MV-4-11 (cell line): ENCODE results near the gene RESP18.
A peak's percentile ranks its signal among the peaks of the same experiment; 100 is the strongest.

ENCODE experiments used
- DNase-seq: peaks from one replicate; lab custom pipeline; 2025; lab: John Stamatoyannopoulos, UW

RESP18 gene

DNA sequence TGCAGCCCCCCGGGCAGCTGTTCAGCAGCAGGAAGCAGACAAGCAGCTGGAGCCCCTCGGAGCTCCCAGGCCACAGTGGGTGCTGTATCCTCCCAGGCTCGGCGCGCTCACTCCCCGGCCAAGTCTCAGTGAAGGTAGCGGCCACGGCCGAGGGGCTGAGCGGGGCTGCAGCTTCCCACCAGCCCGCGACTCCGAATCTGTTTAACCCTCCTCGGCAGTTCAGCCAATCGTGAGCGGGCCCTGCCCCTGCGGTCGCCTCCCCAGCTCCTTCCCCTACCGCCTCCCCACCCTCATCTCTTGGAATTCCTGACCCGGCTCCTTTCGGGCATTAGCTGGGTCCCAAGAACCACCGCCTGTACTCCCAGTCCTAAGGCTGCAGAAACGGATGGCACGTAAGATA, at the start of gene RESP18:
TSS of gene RESP18 (minus strand) at position 203 of the 400 bp plus-strand sequence.
- no peak for DNase-seq

DNA sequence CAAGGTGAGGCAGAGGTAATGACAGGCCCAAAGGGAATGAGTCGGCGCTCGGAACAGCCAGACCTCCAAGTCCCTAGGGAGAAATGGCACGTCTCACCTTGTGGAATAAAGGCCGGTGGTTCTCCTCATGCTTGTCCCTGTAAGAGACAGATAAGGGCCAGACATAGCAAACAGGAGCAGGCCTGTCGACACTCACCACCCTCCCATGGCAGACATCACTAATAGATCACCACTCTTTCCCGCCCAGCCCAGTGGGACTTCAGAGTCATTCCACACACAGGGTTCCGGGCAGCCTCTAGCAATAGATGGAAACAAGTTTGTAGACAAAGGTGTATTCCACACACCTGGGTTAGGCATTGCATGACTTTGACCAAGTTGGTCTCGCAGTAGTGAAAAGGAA, 48.9 kb upstream of the RESP18 start:
- no peak for DNase-seq

DNA sequence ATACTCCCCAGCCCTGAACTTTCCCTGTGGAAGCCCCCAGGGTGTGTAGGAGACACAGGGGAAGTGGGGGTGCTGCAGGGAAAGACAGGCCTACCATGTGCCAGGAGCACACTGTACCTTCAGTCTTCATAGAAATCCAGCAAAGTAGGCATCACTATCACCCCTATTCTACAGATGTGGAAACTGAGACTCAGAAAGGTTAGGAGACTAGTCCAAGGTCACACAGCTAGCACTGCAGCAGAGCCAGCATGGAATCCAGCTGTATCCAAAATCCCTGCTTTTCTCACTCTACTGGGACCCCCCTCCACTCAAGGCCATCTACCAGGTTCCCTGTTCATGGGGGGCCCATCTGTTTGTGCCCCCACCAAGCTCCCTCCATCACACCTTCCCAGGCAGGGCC, 48.4 kb upstream of the RESP18 start:
- DNase-seq: no peak

DNA sequence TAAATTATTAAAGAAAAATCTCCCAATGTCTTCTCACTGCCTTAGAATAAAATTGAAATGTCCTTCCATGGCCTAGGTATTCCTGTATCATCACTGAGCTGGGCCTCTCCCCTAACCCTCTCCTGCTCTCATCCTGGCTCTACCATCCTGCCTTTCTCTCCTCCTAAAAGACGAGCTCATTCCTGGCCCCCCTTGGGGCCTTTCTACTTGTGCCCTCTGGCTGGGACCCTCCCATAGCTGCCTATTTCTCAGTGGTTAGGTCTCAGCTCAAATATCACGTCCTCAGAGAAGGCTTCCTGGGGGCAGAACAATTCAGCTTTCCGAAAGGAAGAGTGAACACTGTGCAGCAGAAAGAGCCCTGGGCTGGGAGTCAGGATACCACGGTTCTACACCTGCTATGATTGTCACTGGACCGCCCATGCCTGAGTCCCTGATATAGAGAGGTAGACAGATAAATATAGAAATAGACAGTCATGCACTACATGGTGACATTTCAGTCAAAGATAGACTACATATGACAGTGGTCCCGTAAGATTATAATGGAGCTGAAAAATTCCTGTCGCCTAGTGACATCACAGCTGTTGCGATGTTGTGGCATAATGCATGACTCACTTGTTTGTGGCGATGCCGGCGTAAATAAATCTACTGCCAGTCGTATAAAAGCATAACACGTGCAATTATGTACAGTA, 45.8 kb upstream of the RESP18 start:
- DNase-seq: no peak

DNA sequence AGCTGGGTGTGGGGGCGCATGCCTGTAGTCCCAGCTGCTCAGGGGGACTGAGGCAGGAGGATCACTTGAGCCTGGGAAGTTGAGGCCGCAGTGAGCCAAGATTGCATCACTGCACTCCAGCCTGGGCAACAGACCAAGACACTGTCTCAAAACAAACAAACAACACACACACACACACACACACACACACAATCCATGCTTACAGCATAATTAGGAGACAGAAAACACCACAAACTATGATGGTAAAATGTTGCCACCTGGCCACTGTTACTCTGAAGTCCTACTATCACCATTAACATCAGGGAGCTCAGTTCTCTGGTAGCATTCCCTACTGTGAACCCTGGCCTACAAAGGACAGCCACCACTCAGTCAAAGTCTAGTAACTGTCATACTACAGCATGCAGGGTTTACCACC, 36.9 kb upstream of the RESP18 start:
- no peak for DNase-seq

DNA sequence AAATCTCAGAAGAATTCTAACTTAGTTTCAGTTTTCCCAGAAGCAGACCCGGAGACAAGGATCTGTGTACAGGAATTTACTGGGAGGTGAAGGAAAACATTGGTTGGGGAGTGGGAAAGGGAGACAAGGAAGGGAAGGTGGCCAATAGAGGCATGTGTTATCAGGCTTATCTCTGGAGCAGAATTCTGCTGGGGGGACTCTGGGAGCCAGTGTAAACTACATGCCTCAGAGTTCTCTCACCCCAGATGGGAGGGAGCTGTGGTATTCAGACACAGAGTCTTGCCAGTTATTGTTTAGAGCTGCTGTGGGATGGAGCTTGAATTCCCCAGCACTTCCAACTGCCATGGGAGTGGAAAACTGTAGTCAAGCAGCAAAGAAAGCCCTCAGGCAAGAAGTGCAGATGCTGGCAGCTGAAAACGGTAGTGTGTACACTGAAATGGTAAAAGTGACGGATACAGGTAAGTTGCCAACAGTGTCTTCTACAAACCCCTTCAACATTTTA, 36.2 kb upstream of the RESP18 start:
- DNase-seq: no peak

DNA sequence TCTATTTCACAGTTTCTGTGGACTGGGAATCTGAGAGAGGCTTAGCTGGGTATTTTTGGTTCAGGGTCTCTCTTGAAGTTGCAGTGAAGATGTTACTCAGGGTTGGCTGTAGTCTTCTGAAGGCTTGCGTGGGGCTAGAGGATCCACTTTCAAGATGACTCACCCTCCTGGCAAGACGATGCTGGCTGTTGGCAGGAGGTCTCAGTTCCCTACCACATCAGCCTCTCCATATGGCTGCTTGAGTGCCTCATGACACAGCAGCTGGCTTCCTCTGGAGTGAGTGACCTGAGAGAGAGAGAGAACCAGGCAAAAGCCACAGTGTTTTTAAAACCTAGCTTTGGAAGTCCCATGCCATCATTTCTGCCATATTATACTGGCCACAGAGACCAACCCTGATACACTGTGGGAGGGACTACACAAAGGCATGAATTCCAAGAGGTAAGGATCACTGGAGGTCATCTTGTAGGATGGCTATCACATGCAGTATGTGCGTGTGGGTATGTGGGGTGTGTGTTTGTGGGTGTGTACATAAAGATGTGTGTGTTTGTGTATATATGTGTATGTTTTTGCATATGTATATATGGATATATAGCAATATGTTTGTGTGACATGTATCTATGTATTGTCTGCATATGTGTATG, 30.1 kb upstream of the RESP18 start:
- DNase-seq: peak; percentile 99

DNA sequence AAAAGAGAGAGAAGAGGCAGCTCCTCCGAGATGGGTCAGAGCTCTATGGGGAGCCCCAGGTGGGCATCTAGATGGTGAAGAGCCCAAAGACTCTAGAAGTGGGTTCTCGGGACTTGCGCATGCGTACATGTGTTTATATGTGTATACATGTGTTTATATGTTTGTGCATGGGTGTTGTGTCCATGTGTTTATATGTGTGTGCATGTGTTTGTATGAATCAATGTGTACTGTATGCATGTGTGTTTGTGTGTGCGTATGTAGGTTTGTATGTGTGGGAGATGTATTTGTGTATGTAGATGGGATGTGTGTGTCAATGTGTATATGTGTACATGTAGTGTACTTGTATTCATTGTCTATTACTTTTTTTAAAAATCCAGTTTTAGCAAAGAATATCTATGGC, 29.5 kb upstream of the RESP18 start:
- no peak for DNase-seq

DNA sequence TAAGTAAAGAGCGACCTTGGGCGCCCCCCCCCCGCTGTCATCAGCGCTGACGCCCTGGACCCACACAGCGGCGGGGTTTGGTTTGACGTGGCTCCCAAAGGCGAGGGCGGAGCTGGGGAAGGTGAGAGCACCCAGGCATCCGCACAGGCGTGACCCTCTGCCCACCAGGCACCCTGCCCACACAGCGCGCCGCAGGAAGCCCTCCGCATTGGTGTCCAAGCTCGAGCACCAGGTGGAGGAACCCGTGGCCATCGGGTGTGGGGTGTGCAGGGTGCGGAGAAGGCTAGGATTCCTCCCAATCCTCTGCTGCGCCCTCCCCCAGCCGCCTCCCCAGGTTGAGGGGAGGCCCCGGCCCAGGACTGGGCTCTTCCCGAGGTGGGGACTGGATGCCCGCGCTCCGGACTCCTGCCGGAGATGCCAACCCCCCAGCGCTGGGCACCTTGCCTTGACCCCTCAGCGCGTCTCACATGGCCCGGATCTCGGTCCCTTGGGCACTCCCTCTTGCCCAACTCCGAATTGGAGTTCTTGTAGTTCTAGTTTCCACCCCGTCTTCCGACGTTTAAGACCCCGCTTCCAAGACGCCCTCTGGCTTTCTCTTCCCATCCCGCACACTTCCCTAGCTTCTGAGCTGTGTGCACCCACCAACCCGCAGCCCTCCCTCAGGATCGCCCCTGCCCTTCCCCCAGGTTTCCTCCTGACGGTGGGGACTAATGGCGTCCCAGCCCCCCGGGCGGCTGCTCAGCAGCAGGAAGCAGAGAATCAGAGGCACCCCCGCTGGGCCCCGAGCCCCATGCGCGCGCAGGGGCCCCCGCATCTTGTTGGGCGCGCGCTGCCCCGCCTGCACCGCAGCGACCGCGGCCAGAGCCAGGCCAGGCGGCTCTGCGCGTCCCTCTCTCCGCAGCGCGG, 25.9 kb upstream of the RESP18 start:
- DNase-seq: no peak

DNA sequence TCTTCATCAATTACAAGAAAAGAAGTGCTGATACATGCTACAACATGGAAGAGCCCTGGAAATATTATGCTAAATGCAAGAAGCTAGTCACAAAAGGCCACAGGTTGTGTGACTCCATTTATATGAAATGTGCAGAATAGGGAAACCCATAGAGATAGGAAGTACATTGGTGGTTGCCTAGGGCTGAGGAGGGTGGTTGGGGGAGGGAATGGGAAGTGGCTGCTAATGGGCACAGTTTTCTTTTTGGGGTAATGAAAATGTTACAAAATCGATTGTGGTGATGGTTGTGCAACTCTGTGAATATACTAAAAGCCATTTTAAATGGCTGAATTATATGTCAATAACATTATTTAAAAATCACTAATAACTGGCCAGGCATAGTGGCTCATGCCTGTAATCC, 24.3 kb upstream of the RESP18 start:
- DNase-seq: peak; percentile 94

DNA sequence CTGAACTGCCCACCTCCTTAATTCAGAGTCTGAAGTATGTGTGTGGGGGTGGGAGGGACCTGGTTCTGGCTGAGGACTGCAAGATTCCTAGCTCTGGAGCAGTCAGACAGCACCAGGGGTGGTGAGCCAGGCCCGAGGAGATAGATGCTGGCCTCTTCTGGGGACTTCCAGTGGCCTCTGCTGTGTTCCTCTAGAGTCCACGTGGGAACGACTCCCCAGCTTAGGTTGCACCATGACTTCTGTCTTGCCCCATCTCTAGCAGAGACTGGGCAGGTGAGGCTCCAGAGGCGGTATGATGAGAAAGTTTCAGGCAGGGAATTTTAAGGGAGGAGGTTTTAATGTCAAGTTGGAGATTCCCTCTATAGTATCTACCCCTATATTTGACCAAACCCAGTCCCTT, 22.0 kb upstream of the RESP18 start:
- DNase-seq: no peak

DNA sequence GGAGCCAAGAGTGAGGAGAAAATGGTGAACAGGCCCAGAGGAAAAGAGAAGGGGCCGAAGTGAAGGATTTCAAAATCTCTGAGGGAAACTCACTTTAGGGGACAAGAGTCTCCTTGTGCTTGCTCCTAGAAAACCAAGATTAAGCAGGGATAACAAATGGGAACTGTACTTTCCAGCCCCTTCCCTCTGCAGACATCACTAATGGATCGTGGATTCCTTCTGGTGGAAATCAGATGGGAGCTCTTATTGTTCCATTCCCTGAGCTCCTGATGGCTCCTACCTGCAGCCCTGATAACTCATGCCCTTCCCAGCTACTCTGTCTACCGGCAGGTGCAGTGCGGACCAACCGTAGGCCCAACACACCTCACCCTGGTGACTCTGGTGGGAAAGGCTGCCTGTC, 20.6 kb upstream of the RESP18 start:
- DNase-seq: no peak

DNA sequence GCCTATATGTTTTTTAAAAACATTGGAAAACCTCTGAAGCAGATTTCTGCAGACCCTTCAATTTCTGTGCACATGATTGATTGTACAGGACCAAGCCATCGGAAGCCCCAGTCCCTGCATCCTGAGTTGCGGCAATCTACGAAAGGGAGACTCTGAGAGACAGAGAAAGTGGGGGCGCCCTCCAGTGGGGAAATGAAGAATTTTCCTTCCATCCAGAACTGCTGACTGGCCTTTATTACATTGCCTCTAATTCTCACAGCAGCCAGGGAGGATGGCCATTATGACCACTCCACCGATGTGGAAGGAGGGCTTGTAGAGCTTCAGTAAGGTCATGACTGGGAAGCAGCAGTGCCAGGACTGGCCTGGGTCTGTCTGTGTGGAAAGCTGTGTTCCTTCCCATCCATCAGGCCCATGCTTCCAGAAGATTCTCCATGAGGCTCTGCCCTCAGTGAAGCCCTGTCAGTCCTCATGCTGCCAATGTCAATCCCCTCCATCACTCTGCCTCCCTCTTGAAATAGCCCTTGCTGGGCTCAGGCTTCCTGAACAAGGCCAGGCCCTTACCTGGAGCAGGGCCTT, 20.0 kb upstream of the RESP18 start:
- peak; percentile 58 for DNase-seq

DNA sequence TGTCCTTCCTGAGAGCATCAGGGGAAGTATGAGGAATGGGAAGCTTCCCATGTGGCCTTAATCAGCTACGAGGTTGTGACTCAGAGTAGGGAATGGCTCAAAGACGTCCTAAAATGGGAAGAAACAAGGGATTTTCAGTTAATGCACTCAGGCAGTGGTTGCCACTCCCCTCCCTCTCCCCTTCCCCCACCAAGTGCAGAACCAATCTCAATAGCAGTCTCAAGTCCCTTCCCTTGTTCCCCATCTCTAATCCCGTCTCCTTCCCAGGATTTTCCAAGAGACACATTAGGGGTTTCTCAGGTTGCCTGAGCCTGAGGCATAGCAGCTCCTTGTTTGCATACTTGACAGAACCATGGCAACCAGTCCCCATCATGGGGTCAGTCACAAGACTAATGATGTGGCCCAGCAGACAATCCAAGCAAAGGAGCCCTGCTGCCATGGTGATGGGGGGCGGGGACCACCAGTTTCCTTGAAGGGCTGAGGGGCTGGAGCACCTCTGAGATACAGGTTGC, 18.2 kb upstream of the RESP18 start:
- DNase-seq: no peak

DNA sequence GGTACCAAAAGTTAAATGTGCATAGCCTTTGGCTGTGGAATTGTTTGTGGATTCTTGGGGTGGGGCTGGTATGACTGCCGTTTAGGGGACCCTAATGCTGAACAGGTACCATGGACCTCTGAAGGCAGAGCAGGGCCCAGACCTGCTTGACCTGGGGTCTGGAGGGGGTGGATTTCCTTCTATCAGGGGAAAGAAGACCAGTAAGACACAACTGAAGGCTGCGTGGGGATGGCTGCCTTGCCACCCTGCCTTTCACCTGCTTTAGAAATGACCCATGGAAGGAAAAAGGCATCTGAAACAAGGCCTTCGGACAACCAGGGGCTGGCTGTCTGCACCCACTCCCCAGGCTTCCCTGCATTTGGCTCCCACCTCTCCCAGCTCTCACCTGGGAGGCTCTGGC, 17.7 kb upstream of the RESP18 start:
- DNase-seq: no peak

DNA sequence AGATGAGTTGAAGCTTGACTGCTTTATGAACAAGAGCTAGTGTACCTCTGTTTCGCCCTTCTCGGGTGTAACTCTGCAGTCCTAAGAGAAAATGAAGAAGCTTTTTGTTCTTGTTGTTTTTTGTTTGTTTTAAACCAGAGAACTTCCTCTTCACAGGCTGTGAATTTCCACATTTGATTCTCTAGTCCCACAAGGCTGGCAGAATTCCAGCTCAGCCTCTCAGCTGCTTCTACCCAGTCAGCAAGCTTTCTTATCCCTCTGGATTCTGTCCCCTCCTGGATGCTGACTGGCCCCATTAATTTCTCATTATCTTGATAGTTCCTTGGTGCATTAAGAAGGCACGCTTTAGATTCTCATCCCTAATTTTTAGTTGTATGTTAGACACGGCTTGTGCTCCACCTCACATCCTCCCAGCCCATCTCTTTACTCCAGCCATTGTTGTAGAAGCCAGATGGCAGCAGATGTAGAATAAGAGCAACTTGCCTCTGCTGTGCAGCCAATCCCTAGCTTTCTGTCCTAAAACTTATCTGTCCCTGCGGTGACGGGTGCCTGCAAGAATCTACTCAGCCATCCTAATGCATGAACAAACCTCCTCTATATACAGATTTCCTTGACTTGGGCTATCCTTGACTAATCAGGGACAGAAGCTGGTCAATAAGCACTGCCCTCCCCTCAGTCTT, 12.3 kb upstream of the RESP18 start:
- DNase-seq: peak; percentile 41

DNA sequence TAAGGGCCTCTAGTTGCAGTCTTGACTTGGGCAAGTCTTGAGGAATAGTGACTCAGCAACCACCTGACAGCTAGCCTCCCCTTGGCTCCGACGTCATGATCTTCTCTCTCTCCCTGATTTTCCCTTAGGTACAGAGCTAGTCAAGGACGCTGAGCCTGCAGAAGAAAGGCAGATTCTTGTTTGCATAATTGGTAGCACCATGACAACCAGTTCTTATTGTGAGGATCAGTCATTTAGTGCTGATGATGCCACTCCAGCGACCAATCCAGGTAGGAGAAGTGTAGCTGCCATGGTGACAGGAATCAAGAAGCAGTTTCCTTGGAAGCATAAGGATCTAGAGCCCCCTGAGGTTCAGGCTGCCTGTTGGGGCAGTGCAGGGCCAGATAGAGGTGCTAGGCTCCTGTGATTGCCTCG, 2.8 kb upstream of the RESP18 start:
- no peak for DNase-seq

DNA sequence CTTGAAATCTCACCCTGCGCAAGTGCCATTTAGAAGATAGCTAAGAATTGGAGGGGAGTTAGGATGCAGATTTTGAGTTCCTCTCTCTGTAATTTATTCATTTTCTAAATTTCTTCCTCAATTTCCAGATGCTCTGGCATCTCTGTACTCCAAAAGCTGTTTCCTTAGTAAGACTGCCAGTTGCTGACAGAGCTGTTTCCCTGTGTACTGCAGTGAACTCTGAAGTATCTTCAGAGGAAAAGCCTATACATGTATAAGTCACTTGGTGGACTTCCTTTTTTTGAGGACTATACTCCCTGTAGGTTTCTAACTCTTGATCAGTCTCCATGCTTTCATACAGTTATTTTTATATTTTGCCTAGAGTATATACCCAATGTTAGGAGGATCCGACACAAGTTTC, 1.5 kb upstream of the RESP18 start:
- DNase-seq: peak; percentile 17

DNA sequence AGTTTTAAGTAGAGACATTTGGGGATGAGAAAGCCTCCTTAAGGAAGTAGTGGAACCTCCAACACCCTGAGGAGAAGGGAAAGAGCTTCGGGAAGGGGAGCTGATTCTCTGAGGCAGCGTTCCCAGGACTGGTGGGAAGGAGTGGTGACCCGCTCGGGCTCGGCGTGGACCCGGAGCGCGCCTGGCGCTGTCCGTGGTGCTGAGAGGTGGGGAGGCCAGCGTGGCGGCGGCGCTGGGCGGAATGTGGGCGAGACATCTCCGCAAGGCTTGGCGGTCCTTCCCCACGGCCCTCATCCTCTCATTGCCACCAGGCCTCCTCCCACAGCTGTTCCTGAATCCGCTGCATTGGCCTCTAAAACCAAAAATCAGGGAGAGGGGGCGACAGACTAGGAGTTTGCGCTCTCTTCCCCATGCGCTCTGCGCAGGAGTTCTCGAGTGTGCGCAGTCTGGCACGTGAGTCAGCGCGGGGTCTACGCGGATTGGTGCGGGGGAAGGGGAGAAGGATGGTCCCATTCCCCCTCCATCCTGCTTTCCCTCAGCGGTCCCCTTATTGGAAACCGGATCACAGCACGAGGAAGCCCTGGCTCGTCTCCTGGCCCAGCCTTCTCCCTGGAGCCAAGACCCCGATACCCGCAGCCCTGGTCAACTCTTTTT, 857 bp downstream of the RESP18 start:
- DNase-seq: no peak

DNA sequence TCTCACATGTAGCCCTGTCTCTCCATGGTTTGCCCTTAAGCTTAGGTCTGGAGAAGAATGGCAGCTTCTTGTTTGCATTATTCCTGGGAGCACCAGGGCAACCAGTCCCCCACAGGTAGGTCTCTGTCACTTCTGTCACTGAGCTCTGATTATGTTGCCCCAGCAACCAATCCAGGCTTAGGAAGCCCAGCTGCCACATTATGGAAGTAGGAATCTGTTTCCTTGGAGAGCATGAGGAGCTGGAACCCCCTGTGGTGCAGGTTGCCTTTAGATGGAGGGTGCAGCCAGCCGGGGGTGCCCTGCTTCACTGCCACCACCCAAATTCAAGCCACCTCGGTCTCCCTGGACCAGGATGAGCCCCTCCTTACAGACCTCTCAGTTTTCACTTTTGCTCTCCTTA, 4.8 kb downstream of the RESP18 start:
- no peak for DNase-seq
